ENCODE results near the gene MINK1. TPM values are rescaled to one million over a fixed set of nuclear protein-coding genes. Genes with fewer than 3 reads are reported as not detected.

MINK1 gene
- polyA plus RNA-seq, 1 experiment = 69.1 TPM

DNA sequence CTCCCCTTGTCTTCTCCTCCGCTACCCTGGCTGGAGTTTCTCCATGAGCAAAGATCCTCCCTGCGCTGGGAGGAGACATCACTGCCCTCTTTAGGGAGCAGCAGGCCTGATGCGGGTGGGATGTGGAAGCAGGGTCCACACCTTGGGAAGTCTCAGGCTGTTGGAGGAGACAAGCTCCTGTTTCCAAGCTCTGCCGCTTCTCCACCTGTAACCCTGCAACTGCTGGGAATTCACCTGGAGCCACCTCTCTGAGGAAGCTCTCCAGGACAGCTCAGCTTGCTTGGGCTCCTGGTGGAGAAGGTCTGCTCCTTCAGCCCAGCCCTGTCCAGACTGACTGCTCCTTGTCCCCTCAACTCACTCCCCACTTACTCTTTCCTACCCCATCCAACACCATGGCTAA lies 51.3 kb downstream of the MINK1 start:
- DNase-seq (ENCODE audit: low read depth) = no peak
- H3K27me3 ChIP-seq (ENCODE audit: control insufficient read depth, insufficient read depth, low read length) = no peaks in the 10 kb centered on the region
- no peak overlapping the region for H3K4me3 ChIP-seq (ENCODE audit: low read depth, low read length)
- peaks cover 33% of the 10 kb centered on the region for H3K36me3 ChIP-seq (ENCODE audit: control insufficient read depth, insufficient read depth, low read length)
- TF ChIP-seq CTCF (IDR thresholded peaks at IDR 0.05; ENCODE audit: insufficient read depth, low read depth, low read length) = no peak
- CTCF ChIA-PET = interaction anchor here (1.1 to 9.3 kb wide), 3 partner anchors 35 to 174 kb away, joined by 3 to 112 read pairs (median 4); partner anchors contain the start of genes ARRB2, GLTPD2 and VMO1
- POLR2A ChIA-PET = no interaction called here

DNA sequence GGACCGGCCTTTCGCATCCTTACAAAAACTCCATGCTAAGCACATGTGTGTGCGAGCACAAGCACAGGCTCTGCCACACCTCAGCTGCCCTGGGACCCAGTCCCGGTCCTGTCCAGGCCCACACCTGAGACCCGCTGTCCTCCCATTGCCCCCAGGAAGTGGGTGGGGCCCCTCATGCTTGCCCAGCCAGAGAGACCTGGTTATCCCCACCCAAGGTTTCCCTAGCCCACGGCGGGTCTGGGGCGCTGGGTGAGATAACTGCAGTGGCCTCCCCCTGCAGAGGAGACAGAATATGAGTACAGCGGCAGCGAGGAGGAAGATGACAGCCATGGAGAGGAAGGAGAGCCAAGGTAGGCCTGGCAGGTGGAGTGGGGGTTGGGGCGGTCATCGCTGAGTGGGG lies 53.7 kb downstream of the MINK1 start:
- no peaks in the 10 kb centered on the region for H3K27me3 ChIP-seq (ENCODE audit: control insufficient read depth, insufficient read depth, low read length)
- TF ChIP-seq CTCF (IDR thresholded peaks at IDR 0.05; ENCODE audit: insufficient read depth, low read depth, low read length) = no peak
- peaks cover 41% of the 10 kb centered on the region for H3K36me3 ChIP-seq (ENCODE audit: control insufficient read depth, insufficient read depth, low read length)
- no peak for DNase-seq (ENCODE audit: low read depth)
- ChIA-PET CTCF (interaction anchor here (2.4 to 9.3 kb wide), 3 partner anchors 97 to 177 kb away, joined by 7 to 112 read pairs (median 14); partner anchors contain the start of genes ARRB2, GLTPD2 and VMO1), POLR2A (no interaction called here)
- H3K4me3 ChIP-seq (ENCODE audit: low read depth, low read length) = no peak overlapping the region

GRCh38 chr17:4887581-4887980 lies 54.4 kb downstream of the MINK1 start:
- no peak for DNase-seq (ENCODE audit: low read depth)
- CTCF ChIA-PET = interaction anchor here (1.5 to 4.8 kb wide), 4 partner anchors 11 to 178 kb away, joined by 4 to 46 read pairs (median 10); partner anchors contain the start of genes ARRB2, C17orf107, GLTPD2 and VMO1
- POLR2A ChIA-PET = no interaction called here
- H3K4me3 ChIP-seq (ENCODE audit: low read depth, low read length) = no peak overlapping the region
- H3K27me3 ChIP-seq (ENCODE audit: control insufficient read depth, insufficient read depth, low read length) = no peaks in the 10 kb centered on the region
- TF ChIP-seq CTCF (IDR thresholded peaks at IDR 0.05; ENCODE audit: insufficient read depth, low read depth, low read length) = no peak
- peaks cover 48% of the 10 kb centered on the region for H3K36me3 ChIP-seq (ENCODE audit: control insufficient read depth, insufficient read depth, low read length)

DNA sequence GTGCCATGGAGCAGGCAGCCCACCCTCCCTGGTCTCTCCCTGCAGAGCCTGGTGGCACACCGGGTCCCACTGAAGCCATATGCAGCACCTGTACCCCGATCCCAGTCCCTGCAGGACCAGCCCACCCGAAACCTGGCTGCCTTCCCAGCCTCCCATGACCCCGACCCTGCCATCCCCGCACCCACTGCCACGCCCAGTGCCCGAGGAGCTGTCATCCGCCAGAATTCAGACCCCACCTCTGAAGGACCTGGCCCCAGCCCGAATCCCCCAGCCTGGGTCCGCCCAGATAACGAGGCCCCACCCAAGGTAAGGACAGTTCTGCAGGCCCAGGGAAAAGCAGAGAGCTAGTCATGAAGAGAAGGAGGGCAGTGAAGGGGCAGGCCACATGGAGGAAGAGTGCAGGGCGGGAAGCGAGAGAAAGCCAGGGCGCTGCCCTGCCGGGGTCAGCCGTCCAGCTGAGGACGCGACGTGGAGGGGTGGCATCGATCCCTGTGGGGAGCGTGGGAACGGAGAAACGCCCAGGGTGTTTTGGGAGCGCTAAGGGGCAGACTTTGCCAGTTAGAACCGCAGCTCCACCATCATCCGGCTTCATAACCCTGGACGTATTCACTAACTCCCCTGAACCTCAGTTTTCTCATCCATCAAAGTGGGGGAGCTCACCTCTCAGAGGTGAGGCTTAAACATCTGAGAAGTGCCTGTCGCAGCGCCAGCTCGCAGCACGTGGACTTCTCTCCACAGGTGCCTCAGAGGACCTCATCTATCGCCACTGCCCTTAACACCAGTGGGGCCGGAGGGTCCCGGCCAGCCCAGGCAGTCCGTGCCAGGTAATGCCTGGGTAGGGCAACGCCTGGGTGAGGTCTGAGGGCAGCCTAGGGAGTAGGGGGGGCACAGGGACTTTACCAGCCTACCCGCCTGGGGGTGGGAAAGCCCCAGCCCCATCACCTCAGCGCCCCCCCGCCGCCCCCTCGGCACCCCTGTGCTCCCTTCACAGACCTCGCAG lies 58.6 kb downstream of the MINK1 start:
- no peak for DNase-seq (ENCODE audit: low read depth)
- TF ChIP-seq CTCF (IDR thresholded peaks at IDR 0.05; ENCODE audit: insufficient read depth, low read depth, low read length) = no peak
- POLR2A ChIA-PET = no interaction called here
- H3K27me3 ChIP-seq (ENCODE audit: control insufficient read depth, insufficient read depth, low read length) = no peaks in the 10 kb centered on the region
- CTCF ChIA-PET = interaction anchor here (0.7 to 4.8 kb wide), 6 partner anchors 10 to 105 kb away, joined by 3 to 46 read pairs (median 4); partner anchors contain the start of genes GLTPD2 and VMO1
- peaks cover 53% of the 10 kb centered on the region for H3K36me3 ChIP-seq (ENCODE audit: control insufficient read depth, insufficient read depth, low read length)
- H3K4me3 ChIP-seq (ENCODE audit: low read depth, low read length) = no peak overlapping the region

GRCh38 chr17:4892499-4893221 lies 59.5 kb downstream of the MINK1 start:
- TF ChIP-seq CTCF (IDR thresholded peaks at IDR 0.05; ENCODE audit: insufficient read depth, low read depth, low read length) = no peak

More at GRCh38 chr17:4892499-4893221, 59.5 kb downstream of the MINK1 start:
- POLR2A ChIA-PET = no interaction called here
- H3K27me3 ChIP-seq (ENCODE audit: control insufficient read depth, insufficient read depth, low read length) = no peaks in the 10 kb centered on the region
- peaks cover 51% of the 10 kb centered on the region for H3K36me3 ChIP-seq (ENCODE audit: control insufficient read depth, insufficient read depth, low read length)
- DNase-seq (ENCODE audit: low read depth) = no peak
- CTCF ChIA-PET = interaction anchor here (1.1 kb wide), 1 partner anchor 11 kb away, joined by 4 read pairs; the partner anchor contains the start of gene CHRNE
- no peak overlapping the region for H3K4me3 ChIP-seq (ENCODE audit: low read depth, low read length)
